Natural killer cell (primary cell): ENCODE results near the gene FBXW11. TPM values are rescaled to one million over a fixed set of nuclear protein-coding genes. Genes with fewer than 3 reads are reported as not detected.

Experiments
- ATAC-seq, 3 donors: fragments of 150-1000 bp in 2 of 3; fragments of 200-7000 bp in 1 of 3; cut with Tn5 transposase; 1 replicate in 1 of 3; 2 replicates in 2 of 3; pipeline ENCODE4 v1.10.0; 2021; ENCODE audit warnings: mild to moderate bottlenecking in 2 of 3, moderate library complexity in 2 of 3
- DNase-seq, 2 donors: peaks; one replicate each; pipeline versions ENCODE4 v3.0.0 to v3.0.0-alpha.2; 2013 to 2021; ENCODE audit warnings: mixed read lengths in 1 of 2
- H3K27ac ChIP-seq: one replicate; pipeline ENCODE4 v1.5.1; 2013; ENCODE audit warnings: mild to moderate bottlenecking, low read length
- H3K27me3 ChIP-seq: one replicate; pipeline ENCODE4 v1.6.1; 2013; ENCODE audit warnings: low read length; ENCODE audit not compliant: control insufficient read depth, insufficient read depth
- H3K36me3 ChIP-seq: one replicate; pipeline ENCODE4 v1.6.1; 2013; ENCODE audit warnings: low read length; ENCODE audit not compliant: control insufficient read depth, insufficient read depth
- H3K4me1 ChIP-seq: one replicate; pipeline ENCODE4 v1.6.1; 2013; ENCODE audit warnings: low read length; ENCODE audit not compliant: control insufficient read depth, insufficient read depth
- H3K4me3 ChIP-seq: one replicate; pipeline ENCODE4 v1.5.1; 2013; ENCODE audit warnings: low read length
- H3K9me3 ChIP-seq: one replicate; pipeline ENCODE4 v1.6.1; 2013; ENCODE audit warnings: low read length; ENCODE audit not compliant: control insufficient read depth, insufficient read depth
- H3K27ac Mint-ChIP-seq, 2 donors: one replicate each; pipeline ENCODE4 v1.8.0; 2022; ENCODE audit warnings: mild to moderate bottlenecking in 2 of 2, mixed read lengths in 2 of 2, moderate library complexity in 1 of 2
- H3K27me3 Mint-ChIP-seq, 2 donors: one replicate each; pipeline ENCODE4 v1.8.0; 2022; ENCODE audit warnings: low read depth in 2 of 2, mixed read lengths in 2 of 2
- H3K36me3 Mint-ChIP-seq: one replicate; pipeline ENCODE4 v1.8.0; 2022; ENCODE audit warnings: mixed read lengths
- H3K4me1 Mint-ChIP-seq, 2 donors: one replicate each; pipeline ENCODE4 v1.8.0; 2022; ENCODE audit warnings: mixed read lengths in 2 of 2
- H3K4me3 Mint-ChIP-seq: one replicate; pipeline ENCODE4 v1.8.0; 2022; ENCODE audit warnings: mild to moderate bottlenecking, moderate library complexity, mixed read lengths
- H3K9me3 Mint-ChIP-seq, 2 donors: one replicate each; pipeline ENCODE4 v1.8.0; 2022; ENCODE audit warnings: mixed read lengths in 2 of 2
- WGBS: methylation state at CpG from one replicate; pipeline ENCODE4 v1.1.7; 2013; ENCODE audit warnings: missing lambda C conversion rate; ENCODE audit not compliant: insufficient coverage; 5-methylcytosine and 5-hydroxymethylcytosine counted together
- intact Hi-C: fragments of 100-400 bp; cut with micrococcal nuclease; formaldehyde crosslinking; loops from one replicate; pipeline ENCODE4 v1.14.2; 2022
- total RNA-seq, 4 donors: library from RNA; stranded (reverse); fragments of 120-200 nt in 1 of 4; gene quantifications; one replicate each; pipeline versions ENCODE4 v1.2.3 to v1.2.4, GENCODE V29; 2013 to 2022
- TF ChIP-seq, protein P1 (sequence below): fragments of 200-600 bp; IDR thresholded peaks from one replicate; pipeline ENCODE4 v1.8.0; 2022; ENCODE audit warnings: antibody characterized with exemption

FBXW11 gene
- total RNA-seq, 3 donors from 2014 or later (not counting 1 experiment from before 2014, with no cell fraction given) = 26.7 to 40.3 (median 39.5) TPM

DNA sequence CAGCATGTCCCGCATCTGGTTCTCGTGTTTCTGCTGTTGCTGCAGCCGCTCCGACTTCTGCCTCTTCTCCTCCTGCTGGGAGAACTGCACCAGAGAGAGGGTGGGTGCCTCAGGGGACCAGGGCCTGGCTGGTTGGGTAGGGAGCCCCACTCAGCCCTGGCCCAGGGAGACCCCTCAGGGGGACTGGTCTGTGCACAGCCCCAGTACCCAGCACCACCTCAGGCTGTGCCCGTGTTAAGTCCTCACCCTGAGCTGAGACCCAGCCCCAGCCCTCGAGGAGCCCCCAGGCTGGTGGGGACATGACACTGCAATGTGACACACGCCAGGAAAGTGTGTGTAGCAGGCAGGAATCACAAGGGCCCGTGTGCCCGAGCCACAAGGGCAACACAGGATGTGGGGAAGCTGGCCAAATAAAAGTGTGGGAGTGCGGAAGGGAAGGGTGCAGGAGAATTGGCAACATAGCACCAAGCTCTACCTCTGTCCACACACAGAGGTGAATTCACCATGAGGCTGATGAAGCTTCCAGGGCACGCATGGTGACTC is 48.2 kb upstream of the FBXW11 start:
- Mint-ChIP-seq H3K9me3 (no peaks in the 10 kb centered on the region), H3K27ac (peak overlapping the region; percentile 45 to 87), H3K36me3 (peaks cover 27% of the 10 kb centered on the region), H3K27me3 (no peaks in the 10 kb centered on the region), H3K4me3 (no peak overlapping the region), H3K4me1 (peaks cover 13 to 29% of the 10 kb centered on the region in 2 donors)
- H3K9me3 ChIP-seq = no peaks in the 10 kb centered on the region
- H3K4me3 ChIP-seq = no peak overlapping the region
- TF ChIP-seq, protein P1, sequence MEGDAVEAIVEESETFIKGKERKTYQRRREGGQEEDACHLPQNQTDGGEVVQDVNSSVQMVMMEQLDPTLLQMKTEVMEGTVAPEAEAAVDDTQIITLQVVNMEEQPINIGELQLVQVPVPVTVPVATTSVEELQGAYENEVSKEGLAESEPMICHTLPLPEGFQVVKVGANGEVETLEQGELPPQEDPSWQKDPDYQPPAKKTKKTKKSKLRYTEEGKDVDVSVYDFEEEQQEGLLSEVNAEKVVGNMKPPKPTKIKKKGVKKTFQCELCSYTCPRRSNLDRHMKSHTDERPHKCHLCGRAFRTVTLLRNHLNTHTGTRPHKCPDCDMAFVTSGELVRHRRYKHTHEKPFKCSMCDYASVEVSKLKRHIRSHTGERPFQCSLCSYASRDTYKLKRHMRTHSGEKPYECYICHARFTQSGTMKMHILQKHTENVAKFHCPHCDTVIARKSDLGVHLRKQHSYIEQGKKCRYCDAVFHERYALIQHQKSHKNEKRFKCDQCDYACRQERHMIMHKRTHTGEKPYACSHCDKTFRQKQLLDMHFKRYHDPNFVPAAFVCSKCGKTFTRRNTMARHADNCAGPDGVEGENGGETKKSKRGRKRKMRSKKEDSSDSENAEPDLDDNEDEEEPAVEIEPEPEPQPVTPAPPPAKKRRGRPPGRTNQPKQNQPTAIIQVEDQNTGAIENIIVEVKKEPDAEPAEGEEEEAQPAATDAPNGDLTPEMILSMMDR = no peak
- peaks cover 90% of the 10 kb centered on the region for H3K36me3 ChIP-seq
- 83% methylated on average over 11 of the region's 11 CpGs for WGBS
- no peaks in the 10 kb centered on the region for H3K4me1 ChIP-seq
- DNase-seq (no peak), ATAC-seq (peak in 1 of 3 donors; percentile 18)
- intact Hi-C loops = loop anchor here (5.0 kb wide), 1 partner anchor 147 kb away; no protein-coding TSS in a partner anchor
- no peak overlapping the region for H3K27ac ChIP-seq
- no peaks in the 10 kb centered on the region for H3K27me3 ChIP-seq

DNA sequence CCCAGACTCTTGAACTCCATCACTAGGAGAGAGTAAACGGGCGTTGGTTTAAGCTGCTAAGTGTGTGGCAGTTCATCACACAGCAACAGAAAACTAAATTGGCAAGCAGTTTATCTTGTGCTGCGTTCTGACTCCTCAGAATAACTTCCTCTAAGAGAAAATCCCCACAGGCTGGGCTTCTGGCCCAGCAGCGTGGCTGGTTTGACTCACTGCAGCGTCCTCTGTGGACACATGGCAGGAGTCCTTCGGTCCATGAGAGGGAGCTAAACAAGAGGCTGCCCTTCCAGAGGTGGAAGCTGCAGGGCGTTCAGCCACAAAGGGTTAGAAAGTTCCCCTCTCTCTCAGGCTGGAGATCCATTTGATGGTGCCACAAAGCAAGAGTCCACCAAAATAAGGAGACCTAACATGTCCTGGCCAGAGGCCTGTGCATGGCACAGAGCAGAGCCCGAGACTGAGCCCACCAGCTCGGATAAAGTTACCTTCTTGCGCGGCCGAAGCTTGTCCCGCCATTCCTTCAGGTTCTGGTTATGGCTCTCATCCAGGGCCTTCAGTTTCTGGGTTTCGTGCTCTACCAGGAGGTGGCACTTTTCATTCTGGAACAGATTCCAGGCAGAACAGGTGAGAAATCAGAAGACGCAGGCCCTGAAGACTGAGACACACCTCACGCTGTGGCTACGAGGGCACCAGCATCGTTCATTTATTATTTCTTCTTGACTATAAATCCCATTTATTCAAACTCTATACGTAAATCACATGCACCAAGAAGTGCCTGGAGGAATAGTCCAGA is 46.2 kb upstream of the FBXW11 start:
- H3K27me3 ChIP-seq = no peaks in the 10 kb centered on the region
- no peaks in the 10 kb centered on the region for H3K9me3 ChIP-seq
- Mint-ChIP-seq H3K27ac (peak overlapping the region in 1 of 2 donors; percentile 87), H3K36me3 (peaks cover 38% of the 10 kb centered on the region), H3K4me1 (peaks cover 23 to 39% of the 10 kb centered on the region in 2 donors), H3K27me3 (no peaks in the 10 kb centered on the region), H3K9me3 (no peaks in the 10 kb centered on the region), H3K4me3 (no peak overlapping the region)
- DNase-seq (no peak), ATAC-seq (no peak)
- no peak overlapping the region for H3K4me3 ChIP-seq
- WGBS = 97% methylated on average over 18 of the region's 19 CpGs
- peaks cover 93% of the 10 kb centered on the region for H3K36me3 ChIP-seq
- no peak overlapping the region for H3K27ac ChIP-seq
- no peaks in the 10 kb centered on the region for H3K4me1 ChIP-seq
- TF ChIP-seq, protein P1 = no peak
- intact Hi-C loops = no loop called here

DNA sequence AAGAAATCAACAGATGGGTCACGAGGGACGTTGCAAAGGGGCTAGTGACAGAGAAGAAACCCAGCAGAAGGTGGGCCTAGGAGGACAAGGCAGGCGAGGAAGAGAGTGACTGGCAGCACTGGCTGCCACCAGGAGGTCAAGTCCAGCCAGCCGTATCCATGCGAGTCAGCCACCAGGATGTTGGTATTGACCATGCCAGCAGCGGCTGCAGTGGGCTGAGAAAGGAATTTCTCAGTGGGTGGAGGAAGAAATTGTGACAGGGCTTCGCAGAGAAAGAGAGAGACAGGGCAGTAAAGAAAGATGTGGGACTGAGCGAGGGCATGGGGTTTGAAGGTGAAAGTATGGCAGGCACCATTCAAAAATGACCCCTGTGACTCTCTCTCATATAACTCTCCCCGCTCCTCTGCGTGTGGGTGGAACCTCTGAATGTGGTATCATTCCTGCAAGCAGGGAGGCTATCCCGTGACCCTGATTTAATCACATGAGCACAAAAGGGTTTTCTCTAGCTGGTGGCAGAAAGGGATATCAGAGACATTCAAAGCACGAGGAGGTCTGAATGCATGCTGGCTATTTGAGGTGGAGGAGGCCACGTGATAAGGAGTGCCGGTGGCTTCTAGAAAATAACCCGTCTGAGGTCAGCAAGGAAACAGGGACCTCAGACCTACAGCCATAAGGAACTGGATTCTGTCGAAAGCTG is 45.4 kb upstream of the FBXW11 start:
- Histone ChIP-seq H3K4me3 (no peak overlapping the region), H3K4me1 (no peaks in the 10 kb centered on the region), H3K27me3 (no peaks in the 10 kb centered on the region), H3K36me3 (peaks cover 93% of the 10 kb centered on the region), H3K27ac (no peak overlapping the region), H3K9me3 (no peaks in the 10 kb centered on the region)
- TF ChIP-seq, protein P1 = no peak
- H3K4me3 Mint-ChIP-seq = no peak overlapping the region
- no peaks in the 10 kb centered on the region for H3K27me3 Mint-ChIP-seq
- DNase-seq = no peak
- peaks cover 35% of the 10 kb centered on the region for H3K36me3 Mint-ChIP-seq
- H3K9me3 Mint-ChIP-seq = no peaks in the 10 kb centered on the region
- WGBS = 95% methylated on average over 15 of the region's 16 CpGs
- H3K27ac Mint-ChIP-seq = peak overlapping the region; percentile 76 to 78
- ATAC-seq = no peak
- intact Hi-C loops = no loop called here
- peaks cover 19 to 31% of the 10 kb centered on the region in 2 donors for H3K4me1 Mint-ChIP-seq
